GM21528 (cell line): Measurements from ENCODE around the gene AKAP13.
A peak's percentile ranks its signal among the peaks of the same experiment; 100 is the strongest.

Experiments
- ATAC-seq: cut with Tn5 transposase; IDR thresholded peaks from one replicate; pipeline ENCODE4 v1.9.1; 2021; ENCODE audit warnings: mild to moderate bottlenecking, moderate library complexity; ENCODE audit not compliant: unreplicated experiment, low FRiP score

Gene AKAP13

DNA sequence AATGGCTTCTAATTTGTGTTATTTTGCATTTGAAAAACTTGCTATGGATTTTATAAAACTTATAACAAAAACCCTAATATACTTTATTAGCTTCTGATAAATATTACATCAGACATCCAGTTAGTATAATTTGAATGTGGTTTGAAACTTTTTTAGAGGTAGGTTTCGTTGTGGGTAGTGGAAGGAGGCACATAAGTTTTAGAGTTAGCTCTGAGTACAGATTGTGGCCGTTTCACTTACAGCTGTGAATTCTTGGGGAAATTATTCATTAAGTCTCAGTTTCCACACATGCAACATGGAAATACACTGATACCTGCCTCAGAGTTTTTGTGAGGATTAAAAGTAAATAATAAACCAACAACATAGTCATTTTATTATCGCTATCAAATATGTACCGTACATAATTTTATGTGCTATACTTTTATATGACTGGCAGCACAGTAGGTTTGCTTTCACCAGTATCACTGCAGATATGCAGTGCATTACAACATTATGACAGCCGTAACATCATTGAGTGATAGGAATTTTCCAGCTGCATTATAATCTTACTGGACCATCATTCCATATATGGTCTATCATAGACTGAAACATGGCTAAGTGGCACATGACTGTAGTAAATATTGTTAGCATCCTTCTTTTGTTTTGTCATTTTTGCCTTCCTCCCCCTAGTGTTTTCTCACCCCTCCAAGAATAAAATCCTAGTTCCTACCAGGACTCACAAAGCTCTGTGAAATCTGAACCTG, 175.6 kb downstream of the AKAP13 start:
- peak; percentile 80 for ATAC-seq

DNA sequence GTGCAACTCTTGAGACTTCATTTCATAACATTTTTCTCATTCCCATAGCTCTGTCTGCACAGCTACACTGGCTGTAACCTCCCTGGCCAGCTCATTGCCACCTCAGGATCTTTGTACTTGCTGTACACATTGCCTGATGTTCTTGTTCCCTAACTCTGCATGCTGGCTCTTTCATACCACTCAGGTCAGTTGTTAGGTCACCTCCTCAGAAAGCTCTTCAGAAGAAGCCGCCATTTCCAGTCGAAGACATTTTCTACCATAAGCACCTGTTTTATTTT, 176.2 kb downstream of the AKAP13 start:
- ATAC-seq: no peak

DNA sequence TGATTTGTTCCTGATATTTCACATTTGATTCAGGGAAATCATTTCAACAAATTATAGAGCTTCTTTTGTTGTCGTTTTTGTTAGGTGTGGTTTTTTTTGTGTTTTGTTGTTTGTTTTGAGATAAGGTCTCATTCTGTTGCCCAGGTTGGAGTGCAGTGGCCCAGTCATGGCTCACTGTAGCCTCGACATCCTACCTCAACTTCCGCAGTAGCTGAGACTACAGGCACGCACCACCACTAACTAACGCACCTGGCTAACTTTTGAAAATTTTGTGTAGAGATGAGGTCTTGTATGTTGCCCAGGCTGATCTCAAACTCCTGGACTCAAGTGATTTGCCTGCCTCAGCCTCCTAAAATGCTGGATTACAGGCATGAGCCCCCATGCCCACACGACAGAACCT, 177.0 kb downstream of the AKAP13 start:
- no peak for ATAC-seq

DNA sequence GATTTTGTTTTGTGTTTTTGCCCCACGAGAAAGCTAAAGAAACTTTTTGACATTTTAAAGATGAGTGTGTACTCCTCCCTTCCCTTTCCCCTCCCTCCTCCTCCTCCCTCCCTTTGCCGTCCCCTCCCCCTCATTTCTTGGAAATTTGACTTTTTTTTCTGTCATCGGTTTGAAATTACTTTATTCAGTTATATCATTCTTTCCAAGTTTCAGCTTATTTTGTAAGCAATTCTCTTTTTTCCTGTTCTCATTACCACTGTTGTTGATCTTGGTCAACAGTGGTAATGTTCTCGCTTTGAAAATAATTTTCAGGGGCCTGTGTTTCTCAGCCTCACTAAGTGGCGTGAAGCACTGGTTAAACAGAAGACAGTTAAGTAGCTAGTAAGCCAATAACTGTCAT, 178.4 kb downstream of the AKAP13 start:
- no peak for ATAC-seq

DNA sequence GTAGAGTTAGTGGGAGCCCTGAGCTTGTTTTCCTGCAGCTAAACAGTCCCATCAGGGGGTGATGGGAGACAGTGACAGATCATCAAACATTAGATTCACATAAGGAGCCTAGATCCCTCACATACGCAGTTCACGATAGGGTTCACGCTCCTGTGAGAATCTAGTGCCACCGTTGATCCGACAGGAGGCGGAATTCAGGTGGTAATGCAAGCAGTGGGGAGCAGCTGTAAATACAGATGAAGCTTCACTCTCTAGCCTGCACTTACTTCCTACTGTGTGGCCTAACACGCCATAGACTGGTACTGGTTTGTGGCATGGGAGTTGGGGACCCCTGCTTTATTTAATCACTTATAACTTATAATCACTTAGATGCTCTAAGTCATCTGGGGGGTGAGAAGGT, 179.1 kb downstream of the AKAP13 start:
- ATAC-seq: no peak

DNA sequence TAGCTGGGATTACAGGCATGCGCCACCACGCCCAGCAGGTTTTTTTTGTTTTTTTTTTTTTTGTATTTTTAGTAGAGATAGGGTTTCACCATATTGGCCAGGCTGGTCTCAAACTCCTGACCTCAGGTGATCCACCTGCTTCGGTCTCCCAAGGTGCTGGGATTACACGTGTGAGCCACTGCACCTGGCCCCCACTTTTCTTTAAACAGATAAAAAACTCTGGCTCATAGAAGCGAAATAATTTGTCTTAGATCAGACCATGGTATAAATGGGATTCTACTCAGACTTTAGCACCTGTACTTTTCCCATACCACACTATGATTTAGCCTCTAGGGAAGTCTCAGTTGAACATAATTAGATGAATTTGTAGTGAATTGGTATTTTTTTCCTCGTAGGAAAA, 182.4 kb downstream of the AKAP13 start:
- no peak for ATAC-seq

DNA sequence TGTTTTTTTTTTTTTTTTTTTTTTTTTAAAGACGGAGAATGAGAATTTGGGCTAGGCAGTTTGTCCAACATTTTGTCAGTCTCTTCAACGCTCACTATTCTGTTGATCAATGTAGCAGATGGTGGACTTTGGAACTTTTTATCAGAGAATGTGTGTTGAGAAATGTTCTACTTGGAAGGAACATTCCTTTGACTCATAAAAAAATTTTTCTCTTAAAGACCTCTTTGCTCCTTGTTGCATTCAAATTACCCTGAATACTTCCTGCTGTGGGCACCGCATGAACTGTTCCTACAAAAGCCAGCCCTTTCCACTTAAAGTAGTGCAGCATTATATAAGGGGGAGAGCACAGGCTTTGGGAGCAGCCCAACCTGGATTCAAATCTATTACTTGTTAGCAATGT, 182.9 kb downstream of the AKAP13 start:
- no peak for ATAC-seq

DNA sequence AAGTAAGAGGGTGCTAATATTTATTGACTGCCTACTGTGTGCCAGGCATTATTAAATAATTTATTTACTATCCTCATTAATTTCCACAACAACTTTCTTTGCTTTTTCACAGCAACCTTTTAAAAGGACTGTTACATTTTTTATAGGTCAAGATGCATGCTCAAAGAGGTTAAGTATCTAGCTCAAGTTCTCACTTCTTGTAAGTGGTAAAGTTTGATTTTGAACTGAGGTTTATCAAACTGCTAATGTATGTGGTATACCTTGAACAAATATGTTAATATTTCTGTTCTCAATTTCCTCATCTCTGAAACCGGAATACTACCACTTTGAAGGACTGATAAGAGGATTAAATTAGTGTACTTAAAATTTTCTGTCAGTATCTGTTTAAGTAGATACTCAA, 183.3 kb downstream of the AKAP13 start:
- no peak for ATAC-seq

DNA sequence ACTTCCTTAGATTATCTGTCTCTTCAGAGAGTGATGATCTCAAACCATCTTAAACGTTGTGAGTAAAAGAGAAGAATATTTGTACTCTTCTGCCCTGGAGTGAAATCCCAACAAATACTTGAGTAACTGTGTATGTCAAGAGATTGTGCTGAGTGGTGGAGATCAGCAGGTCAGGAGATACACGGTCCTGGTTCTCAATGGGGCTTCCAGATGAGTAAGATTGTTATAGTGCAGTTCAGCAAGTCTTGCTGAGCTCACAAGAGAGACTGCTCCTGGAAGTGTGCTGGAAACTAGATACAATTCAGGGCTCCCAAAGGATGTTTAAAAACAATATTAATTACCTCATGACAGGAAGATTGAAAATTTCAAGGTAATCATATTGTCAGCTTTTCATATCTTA, 184.3 kb downstream of the AKAP13 start:
- no peak for ATAC-seq

DNA sequence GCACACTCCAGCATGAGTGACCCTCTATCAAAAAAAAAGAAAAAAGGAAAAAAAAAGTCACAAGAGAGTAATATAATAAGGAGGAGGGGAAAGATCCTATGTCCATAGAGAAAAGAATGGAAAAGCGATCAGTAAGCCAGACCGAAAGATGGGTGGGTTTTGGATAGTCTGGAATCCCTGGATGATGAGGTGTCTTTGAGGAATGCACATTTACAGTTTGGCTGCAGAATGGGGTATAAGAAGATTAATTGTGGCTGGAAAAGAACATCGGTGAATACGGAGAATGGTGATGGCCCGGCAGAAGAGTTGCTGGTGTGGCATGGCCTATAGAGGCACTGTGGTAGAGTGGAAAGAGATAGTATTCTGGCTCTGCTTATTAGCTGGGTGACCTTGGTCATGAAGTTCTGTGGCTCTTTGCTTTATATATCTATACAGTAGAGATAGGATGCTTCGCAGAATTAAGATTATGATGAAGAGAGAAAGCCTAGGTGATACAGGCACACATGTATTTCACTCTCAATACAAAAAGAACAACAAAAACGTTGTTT, 187.9 kb downstream of the AKAP13 start:
- no peak for ATAC-seq

DNA sequence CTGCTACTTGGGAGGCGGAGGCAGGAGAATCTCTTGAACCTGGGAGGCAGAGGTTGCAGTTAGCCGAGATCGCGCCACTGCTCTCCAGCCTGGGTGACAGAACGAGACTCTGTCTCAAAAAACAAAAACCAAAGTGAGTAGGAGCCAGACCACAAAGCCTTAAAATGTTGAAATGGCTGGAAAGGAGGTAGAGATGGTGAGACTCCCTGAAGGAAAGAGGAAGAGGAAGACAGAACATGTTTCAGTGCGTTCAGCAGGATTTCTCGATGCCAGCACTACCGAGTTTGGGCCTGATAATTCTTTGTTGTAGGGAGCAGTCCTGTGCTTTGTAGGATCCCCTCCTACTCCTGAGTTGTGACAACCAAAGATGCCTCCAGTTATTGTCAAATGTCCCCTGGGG, 189.9 kb downstream of the AKAP13 start:
- no peak for ATAC-seq

DNA sequence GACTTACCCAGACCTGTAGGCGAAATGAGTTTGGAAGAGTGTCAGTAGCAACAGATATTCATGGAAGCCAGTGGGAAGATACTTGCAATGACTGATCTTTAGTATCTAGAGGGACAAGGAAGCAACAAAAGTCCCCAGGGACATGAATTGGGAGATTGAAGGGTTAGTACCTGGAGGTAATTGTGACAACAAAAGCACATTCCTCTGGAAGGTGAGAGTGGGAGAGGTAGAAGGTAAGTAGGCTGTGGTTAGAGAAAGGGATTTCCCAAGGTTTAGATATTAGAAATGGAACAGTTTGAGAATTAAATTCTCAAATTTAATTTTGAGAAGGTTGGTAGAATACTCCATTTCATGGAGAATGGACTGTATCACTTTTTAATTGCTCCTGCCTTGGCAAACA, 191.4 kb downstream of the AKAP13 start:
- ATAC-seq: no peak

DNA sequence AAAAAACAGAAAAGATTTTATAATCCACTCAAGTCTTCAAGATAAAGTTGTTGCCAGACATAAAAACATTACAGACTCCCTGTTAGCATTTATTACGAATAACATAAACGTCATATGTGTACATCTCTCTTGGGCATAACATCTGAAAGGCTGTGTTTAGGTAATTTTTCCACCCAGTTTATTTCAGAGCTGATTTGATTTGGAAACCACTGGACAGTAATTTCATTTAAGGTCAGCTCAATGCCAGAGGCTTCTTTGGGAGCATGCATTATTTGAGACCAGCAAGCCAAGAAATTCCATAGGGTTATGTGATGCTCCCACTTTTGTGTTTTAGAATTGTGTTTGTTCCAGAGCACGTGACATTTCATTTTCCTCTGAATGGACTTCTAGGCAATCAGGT, 196.0 kb downstream of the AKAP13 start:
- ATAC-seq: no peak

DNA sequence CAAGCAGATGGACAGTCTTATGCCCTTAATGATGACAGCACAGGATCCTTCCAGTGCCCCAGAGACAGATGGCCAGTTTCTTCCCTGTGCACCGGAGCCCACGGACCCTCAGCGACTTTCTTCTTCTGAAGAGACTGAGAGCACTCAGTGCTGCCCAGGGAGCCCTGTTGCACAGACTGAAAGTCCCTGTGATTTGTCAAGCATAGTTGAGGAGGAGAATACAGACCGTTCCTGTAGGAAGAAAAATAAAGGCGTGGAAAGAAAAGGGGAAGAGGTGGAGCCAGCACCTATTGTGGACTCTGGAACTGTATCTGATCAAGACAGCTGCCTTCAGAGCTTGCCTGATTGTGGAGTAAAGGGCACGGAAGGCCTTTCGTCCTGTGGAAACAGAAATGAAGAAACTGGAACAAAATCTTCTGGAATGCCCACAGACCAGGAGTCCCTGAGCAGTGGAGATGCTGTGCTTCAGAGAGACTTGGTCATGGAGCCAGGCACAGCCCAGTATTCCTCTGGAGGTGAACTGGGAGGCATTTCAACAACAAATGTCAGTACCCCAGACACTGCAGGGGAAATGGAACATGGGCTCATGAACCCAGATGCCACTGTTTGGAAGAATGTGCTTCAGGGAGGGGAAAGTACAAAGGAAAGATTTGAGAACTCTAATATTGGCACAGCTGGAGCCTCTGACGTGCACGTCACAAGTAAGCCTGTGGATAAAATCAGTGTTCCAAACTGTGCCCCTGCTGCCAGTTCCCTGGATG, 198.7 kb downstream of the AKAP13 start:
- no peak for ATAC-seq

DNA sequence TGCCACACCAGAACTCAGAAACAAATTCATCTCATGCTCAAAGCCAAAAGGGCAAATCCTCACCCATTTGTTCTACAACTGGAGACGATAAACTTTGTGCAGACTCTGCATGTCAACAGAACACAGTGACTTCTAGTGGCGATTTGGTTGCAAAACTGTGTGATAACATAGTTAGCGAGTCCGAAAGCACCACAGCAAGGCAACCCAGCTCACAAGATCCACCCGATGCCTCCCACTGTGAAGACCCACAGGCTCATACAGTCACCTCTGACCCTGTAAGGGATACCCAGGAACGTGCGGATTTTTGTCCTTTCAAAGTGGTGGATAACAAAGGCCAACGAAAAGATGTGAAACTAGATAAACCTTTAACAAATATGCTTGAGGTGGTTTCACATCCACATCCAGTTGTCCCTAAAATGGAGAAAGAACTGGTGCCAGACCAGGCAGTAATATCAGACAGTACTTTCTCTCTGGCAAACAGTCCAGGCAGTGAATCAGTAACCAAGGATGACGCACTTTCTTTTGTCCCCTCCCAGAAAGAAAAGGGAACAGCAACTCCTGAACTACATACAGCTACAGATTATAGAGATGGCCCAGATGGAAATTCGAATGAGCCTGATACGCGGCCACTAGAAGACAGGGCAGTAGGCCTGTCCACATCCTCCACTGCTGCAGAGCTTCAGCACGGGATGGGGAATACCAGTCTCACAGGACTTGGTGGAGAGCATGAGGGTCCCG, 199.7 kb downstream of the AKAP13 start:
- no peak for ATAC-seq

DNA sequence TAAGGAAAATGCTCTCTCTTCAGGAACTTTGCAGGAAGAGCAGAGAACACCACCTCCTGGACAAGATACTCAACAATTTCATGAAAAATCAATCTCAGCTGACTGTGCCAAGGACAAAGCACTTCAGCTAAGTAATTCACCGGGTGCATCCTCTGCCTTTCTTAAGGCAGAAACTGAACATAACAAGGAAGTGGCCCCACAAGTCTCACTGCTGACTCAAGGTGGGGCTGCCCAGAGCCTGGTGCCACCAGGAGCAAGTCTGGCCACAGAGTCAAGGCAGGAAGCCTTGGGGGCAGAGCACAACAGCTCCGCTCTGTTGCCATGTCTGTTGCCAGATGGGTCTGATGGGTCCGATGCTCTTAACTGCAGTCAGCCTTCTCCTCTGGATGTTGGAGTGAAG, 200.5 kb downstream of the AKAP13 start:
- no peak for ATAC-seq

DNA sequence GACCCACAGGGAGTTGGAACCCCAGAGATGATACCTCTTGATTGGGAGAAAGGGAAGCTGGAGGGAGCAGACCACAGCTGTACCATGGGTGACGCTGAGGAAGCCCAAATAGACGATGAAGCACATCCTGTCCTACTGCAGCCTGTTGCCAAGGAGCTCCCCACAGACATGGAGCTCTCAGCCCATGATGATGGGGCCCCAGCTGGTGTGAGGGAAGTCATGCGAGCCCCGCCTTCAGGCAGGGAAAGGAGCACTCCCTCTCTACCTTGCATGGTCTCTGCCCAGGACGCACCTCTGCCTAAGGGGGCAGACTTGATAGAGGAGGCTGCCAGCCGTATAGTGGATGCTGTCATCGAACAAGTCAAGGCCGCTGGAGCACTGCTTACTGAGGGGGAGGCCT, 201.1 kb downstream of the AKAP13 start:
- ATAC-seq: no peak

DNA sequence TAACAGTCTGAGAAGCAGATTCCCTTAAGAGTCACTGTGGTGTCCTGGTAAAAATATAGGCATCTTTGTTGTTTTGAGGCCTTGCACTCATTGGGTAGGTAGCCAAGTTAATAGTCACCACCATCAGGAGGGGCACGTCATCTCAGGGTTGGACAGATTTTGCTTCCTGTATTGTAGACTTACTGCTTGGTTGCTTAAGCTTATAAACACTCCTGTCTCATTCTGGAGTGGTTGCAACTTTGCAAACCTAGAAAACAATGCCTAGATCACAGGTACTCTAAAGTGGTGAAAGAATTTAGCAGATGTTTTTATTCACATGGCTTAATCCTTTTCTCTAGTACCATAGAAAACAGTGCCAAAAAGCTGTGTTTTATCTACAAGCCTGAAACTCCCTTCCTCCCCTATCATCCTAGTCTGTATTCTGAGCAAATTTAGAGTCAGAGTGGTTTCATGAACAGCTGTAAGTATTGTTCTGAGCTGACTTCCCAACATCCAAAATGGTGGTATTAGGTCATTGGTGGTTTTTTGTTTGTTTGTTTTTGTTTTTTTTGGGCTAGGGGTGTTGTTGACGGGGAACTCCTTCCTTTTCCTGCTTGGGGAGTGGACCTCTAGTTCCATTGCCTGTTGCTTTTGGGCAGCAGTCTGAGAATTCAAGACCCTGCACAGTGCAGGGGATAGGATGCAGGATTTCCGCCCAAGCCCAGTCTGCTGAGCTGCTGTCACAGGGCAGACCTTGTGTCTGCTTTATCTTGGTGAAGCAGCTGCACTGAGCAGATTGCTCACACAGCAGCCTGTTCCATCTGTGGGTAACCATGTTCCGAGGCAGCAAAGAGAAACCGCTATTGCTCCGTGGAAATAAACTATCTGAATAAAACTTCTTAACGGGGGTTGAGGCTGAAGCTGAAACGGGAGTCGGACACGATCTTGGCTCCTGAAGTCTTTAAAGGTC, 202.0 kb downstream of the AKAP13 start:
- peak; percentile 49 for ATAC-seq

DNA sequence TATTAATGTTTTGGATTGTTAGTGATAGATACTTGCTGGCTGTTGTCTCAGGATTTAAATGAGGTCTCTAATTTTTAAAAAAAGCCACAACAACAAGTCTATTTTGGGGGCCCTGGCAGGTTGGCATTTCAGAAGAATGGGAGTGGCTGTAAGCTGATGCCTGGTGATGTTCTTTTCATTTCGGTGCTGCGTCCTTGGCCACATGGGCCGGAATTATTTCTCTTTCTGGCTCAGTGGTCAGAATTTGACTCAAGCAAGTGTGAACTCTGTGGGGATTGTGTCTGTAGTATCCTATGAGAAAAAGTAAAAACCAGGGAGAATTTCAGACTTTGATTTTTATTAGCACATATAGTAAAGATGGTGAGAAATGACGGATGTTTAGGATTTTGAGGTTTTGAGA, 203.0 kb downstream of the AKAP13 start:
- ATAC-seq: no peak

DNA sequence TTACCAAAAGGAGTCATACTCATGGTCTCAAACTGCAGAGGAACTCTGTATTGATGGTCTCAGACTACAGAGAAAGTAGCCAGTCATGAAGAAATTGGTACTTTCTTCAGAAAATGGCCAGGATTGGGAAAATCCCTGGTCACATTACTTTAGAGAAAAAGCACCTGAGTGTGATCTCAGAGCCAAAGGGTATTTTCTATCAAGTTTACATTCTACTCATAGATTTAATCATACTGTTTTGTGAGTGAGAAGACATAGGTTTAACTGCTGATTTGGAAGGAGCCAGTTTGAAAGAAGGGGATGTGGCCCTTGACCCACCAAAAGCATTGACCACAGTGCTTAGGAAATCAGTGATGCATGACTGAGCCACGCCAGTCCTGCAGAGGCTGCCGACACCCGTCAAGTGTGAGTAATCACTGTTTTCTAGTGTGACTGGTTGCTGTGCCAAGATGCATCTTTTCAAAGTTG, 203.6 kb downstream of the AKAP13 start:
- peak; percentile 46 for ATAC-seq
